ENCODE measurements around the gene PRRT2.

DNA sequence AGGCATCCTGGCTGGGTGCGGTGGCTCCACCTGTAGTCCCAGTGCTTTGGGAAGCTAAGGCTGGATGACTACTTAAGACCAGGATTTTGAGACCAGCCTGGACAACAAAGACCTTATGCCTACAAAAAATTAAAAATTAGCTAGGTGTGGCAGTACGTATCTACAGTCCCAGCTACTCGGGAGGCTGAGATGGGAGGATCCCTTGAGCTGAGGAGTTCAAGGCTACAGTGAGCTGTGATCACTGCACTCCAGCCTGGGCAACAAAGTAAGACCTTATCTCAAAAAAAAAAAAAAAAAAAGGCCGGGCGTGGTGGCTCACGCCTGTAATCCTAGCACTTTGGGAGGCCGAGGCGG, 14.3 kb downstream of the PRRT2 start:
- TF ChIP-seq CTCF (IDR thresholded peaks at IDR 0.05) (no peak), POLR2A (IDR thresholded peaks at IDR 0.05) (no peak)
